Putamen (tissue), 1 donor: ENCODE data around the gene USP22.
"Not testable (repeated sequence)": the region's sequence is repeated elsewhere in the genome, so short reads cannot be mapped to it uniquely, and the experiment has no call there.

Source experiments
- DNase-seq: peaks from one replicate; pipeline ENCODE4 v3.0.0-alpha.2; 2016; ENCODE audit warnings: low spot score

USP22 gene

GRCh38 chr17:20988001-20988636, 54.7 kb downstream of the USP22 start:
- no peak for DNase-seq

- no peak for DNase-seq
Measured at GRCh38 chr17:20987511-20987910, 55.3 kb downstream of the USP22 start.

DNA sequence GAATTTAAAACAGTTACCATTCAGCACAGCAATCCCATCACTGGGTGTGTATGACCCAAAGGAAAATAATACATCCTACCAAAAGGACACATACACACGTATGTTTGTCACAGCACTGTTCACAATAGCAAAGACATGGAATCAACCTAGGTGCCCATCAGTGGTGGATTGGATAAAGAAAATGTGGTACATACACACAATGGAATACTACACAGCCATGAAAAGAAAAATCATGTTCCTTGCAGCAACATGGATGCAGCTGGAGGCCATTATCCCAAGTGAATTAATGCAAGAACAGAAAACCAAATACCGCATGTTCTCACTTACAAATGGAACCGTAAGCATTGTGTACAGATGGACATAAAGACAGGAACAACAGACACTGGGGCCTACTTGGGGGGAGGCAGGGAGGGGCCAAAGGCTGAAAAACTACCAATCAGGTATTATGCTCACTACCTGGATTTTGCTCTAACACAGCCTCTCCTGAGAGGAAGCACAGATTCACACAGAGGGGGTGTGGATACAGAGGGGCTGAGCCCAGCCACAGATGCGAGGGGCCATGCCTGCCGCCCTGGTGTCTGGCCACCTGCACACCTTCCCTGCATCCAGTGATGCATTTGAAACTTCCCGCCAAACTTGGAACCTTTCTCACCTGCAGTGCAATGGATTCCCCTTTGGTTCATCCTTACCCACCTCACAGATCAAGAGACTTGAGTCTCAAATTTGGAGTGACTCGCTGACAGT, 55.9 kb downstream of the USP22 start:
- DNase-seq, result no peak

DNA sequence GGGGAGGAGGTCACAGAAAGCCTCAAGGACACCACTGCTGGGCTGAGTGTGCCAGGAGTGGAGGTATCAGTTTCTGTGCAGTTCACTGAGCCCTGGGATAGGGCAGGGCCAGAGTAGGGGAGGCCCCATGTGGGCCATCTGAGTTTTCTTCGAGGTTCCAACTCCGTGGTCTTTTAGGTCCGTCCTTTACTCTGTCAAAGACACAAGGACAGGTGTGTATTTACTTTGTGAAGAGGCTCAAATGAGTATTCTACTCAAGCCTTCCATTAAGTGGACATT, 59.5 kb downstream of the USP22 start:
- no peak for DNase-seq

GRCh38 chr17:20982589-20983358, 60.0 kb downstream of the USP22 start:
- DNase-seq, result no peak

GRCh38 chr17:20981046-20981920, 61.5 kb downstream of the USP22 start:
- no peak for DNase-seq

DNA sequence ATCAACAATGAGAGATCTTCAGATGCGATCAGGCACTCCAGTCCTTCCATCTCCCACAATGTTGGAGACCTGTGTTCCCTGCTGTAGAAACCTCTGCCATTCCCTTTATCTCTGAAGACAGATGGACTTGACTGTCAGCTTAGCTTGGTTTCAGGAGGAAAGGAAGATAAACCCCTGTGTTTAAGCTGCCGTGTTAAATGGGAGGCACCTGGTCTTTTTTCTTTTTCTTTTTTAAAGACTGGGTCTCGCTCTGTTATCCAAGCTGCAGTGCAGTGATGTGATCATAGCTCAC, 63.1 kb downstream of the USP22 start:
- no peak for DNase-seq

DNA sequence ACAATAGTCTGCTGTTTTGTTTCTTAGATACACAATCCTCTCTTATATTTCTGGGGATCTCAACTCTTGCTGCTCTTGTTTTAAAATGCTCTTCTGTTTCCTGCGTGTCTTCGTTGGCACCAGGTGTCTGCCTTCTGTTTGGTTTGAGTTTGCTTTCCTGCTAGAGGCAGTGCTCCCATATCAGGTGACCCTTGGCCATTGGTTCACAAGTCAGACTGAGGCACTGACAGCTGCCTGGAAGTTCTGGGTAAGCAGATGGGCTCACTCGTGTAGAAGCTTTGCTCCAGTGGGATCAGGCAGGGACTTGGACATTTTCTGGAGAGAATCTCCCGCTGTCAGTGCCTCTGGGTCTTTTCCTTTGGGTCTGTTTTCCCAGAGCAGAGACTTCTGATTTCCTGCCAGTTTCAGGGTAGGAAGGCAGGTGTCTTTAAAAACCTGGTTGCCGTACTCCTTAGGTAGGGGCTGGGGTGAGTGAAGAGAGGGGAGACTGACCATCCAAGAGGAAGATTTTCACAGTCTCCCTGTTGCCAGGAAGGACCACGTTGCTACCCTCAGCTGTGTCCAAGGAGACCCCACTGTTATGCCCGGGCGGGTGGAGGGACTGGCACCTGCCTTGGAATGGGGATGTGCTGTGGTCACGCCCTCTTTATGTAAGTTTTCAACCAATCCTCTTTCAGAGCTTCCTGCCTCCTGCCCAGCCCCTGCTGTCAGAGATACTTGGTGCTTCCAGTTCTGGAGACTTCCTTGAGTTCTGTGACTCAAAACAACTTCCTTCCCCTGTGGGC, 63.6 kb downstream of the USP22 start:
- DNase-seq, result not testable (repeated sequence)

GRCh38 chr17:20977609-20978253, 65.1 kb downstream of the USP22 start:
- not testable (repeated sequence) for DNase-seq

- DNase-seq, result no peak
Measured at GRCh38 chr17:20975566-20975965, 67.2 kb downstream of the USP22 start.

GRCh38 chr17:20970329-20970728, 72.5 kb downstream of the USP22 start:
- no peak for DNase-seq

DNA sequence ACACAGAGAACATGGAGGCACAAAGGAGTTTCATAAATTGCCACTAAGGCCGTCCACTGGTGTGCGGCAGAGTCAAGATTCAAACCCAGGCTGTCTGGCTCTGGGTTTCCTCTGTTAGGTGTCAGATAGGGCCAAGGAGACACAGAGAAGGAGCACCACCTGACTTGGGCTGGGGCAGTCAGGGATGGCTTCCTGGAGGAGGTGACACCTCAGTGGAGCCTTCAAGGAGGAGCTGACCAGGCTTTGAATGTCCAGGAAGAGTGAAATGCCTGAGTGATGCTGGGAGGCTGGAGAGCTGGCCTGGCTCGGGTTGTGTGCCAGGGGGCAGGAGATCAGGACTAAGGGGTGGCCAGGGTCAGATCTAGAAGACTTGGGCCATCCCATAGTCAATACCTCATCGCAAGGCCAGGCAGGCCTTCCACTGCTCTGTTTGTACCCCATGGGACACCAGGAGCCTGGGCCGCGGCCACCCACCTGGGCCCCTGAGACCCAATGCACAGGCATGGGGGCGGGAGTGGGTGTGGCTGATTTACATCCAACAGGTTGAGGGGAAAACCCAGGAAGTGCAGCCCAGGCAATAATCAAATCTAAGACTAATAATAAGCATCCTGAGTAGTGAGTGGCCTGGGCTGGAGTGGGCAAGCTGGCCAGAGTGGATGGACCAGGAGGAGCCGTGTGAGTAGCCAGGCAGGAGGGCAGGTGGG, 73.7 kb downstream of the USP22 start:
- no peak for DNase-seq

DNA sequence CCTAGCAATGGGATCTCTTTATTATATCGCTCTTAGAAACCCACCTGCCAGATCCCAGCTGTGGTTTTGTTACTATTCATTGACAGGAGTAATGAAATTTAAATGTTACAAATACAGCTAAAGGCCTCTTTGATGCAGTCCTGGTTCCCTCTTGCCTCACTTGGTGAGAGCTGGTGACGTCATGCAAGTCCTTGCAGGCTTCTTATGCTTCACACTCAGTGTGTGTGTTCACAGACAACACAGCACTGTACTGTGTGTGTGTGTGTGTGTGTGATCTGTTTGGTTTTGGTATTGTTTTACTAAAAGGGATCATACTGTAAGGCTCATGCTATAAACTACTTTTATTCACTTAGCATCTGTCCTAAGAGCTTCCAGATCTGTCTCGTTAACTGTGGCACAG, 75.0 kb downstream of the USP22 start:
- DNase-seq, result no peak

- no peak for DNase-seq
Measured at GRCh38 chr17:20966870-20967269, 75.9 kb downstream of the USP22 start.

DNA sequence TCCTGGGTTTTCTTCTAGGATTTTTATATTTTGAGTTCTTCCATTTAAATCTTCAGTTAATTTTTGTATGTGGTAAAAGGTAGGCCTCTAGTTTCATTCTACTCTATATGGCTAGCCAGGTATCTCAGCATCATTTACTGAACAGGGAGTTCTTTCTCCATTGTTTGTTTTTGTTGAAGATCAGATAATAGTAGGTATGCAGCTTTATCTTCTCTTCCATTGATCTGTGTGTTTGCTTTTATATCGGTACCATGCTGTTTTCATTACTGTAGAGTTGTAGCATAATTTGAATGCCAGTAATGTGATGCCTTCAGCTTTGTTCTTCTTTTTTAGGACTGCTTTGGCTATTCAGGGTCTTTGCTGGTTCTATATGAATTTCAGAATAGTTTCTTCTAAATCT, 77.3 kb downstream of the USP22 start:
- DNase-seq, result no peak

GRCh38 chr17:20961586-20961985, 81.2 kb downstream of the USP22 start:
- no peak for DNase-seq

DNA sequence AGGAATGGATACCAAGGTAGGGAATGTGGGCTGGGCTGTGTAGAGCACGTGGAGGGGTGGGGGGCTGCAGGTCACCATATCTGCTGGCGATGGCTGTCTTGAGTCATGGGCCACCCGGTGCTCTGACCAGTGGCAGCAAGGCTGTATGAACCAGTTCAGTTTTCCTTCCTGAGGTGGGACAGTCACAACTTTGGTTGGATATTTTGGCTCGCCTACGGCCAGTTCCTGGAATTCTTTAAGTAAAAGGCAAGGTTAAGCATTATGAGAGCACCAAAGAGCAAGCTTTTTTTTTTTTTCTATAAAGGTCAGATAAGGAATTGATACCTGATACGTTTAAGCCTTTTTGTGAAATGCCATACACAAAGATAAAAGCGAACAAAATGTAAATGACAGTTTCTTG, 81.9 kb downstream of the USP22 start:
- DNase-seq, result no peak

GRCh38 chr17:20955427-20956323, 87.1 kb downstream of the USP22 start:
- DNase-seq, result no peak

DNA sequence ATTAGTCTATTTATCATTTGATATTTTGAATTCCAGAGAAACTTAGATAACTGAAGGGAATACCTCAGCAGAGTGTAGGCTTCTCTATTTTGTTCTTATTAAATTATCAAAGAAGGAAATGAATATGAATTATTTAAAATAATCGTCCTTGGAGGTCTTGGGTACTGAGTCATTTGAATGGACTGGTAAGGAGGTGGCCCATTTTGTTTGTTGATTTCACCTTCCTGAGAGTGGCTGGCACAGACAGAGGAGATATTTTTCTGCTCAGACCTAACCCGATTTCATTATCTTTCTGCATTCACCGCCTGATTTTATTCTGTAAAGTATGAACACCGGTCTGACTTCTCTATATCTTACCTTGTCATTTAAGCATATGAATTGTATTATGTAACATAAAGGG, 88.0 kb downstream of the USP22 start:
- DNase-seq, result no peak

DNA sequence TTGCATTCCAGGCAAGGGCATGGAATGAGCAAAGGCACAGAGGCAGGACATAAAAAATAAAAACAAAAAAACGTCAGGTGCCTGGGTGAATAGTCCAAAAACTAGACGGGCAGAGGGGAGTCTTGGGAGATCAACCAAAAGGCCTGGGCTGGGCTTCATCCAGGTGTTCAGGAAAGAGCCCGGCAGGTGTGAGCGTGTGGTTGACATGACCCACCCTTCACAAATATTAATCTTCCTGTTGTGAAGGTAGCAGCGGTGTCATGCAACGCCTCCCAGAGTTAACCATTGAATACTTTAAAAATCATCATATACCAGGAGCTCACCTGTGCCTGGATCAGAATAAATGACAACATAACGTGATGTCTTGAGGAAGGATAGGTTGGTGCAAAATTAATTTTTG, 90.6 kb downstream of the USP22 start:
- no peak for DNase-seq
